A549 treated with CORT108297 at 1 μM for 4 hours (cell line): Measurements from ENCODE around the gene RIMS1. TPM values are rescaled to one million over a fixed set of nuclear protein-coding genes. Genes with fewer than 3 reads are reported as not detected.

Source experiments
- total RNA-seq: library from RNA; stranded (reverse); fragments of 200-300 nt; extraction: Qiagen RNA extraction; gene quantifications from 5 replicates; pipeline ENCODE4 v1.2.3, GENCODE V29; 2022

RIMS1 gene, protein sequence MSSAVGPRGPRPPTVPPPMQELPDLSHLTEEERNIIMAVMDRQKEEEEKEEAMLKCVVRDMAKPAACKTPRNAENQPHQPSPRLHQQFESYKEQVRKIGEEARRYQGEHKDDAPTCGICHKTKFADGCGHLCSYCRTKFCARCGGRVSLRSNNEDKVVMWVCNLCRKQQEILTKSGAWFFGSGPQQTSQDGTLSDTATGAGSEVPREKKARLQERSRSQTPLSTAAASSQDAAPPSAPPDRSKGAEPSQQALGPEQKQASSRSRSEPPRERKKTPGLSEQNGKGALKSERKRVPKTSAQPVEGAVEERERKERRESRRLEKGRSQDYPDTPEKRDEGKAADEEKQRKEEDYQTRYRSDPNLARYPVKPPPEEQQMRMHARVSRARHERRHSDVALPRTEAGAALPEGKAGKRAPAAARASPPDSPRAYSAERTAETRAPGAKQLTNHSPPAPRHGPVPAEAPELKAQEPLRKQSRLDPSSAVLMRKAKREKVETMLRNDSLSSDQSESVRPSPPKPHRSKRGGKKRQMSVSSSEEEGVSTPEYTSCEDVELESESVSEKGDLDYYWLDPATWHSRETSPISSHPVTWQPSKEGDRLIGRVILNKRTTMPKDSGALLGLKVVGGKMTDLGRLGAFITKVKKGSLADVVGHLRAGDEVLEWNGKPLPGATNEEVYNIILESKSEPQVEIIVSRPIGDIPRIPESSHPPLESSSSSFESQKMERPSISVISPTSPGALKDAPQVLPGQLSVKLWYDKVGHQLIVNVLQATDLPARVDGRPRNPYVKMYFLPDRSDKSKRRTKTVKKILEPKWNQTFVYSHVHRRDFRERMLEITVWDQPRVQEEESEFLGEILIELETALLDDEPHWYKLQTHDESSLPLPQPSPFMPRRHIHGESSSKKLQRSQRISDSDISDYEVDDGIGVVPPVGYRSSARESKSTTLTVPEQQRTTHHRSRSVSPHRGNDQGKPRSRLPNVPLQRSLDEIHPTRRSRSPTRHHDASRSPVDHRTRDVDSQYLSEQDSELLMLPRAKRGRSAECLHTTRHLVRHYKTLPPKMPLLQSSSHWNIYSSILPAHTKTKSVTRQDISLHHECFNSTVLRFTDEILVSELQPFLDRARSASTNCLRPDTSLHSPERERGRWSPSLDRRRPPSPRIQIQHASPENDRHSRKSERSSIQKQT (N-terminal part only)
- total RNA-seq, result not detected in 5 replicates

DNA sequence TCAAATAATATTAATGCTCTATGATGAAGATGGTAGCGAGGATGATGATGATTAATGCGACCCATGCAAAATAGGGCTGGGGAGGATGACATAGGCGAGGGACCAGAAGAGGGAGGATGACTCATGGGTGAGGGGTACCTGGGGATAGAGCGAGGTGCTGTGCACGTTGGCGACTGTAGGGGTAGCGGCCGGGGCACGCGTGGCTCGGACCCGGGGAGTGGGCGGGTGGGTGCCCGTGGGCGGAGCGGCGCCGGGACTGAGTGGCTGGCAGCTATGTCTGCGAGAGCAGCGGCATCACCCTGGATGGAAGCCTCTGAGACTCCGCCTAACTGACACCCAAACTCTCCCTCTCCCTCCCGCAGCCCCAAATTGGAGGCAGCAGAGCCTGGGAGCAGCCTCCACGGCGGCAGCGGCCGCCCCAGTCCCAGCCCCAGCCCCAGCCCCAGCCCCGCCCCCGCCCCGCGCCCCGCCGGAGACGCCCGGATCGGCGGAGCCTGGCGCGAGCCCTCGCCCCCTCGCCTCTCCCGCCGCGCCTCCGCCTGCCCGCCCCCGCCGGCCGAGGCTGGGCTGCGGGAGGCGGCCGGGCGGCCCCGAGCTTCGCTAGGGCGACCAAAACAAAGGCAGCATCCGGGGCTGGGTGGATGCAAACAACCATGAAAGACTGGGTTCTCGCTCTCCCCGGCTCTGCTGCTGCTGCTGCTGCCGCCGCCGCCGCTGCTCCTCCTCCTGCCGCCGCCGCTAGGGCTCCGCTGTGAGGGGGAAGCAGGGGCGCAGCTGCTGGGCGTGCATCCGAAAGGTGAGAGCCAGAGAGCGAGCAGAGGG is at the start of gene RIMS1:
Gene RIMS1 (plus strand): TSS at position 367 of the 822 bp plus-strand sequence. CDS start 474 bp downstream, outside the sequence.

